ENCODE measurements around the gene DCTN1.

Gene DCTN1

GRCh38 chr2:74390606-74391005 lies 10.5 kb upstream of the DCTN1 start:
- Histone ChIP-seq H2AFZ (ENCODE audit: low read length) (no peak overlapping the region), H3F3A (ENCODE audit: low read depth) (no peaks in the 10 kb centered on the region), H3K4me2 (ENCODE audit: low read depth, low read length, poor library complexity, severe bottlenecking) (peak overlapping the region; percentile 83), H3K4me3 (ENCODE audit: low read length, poor library complexity, severe bottlenecking) (peak overlapping the region; percentile 96), H3K9ac (ENCODE audit: low read depth, low read length, poor library complexity, severe bottlenecking) (peak overlapping the region; percentile 89), H3K4me1 (ENCODE audit: insufficient read depth, low read length, poor library complexity, severe bottlenecking) (peaks cover 39% of the 10 kb centered on the region), H3K79me2 (ENCODE audit: insufficient read depth, low read length) (peaks cover 45% of the 10 kb centered on the region), H3K36me3 (ENCODE audit: insufficient read depth, low read length) (no peaks in the 10 kb centered on the region; the same call in 1 of the 2 replicates), H3K27me3 (ENCODE audit: insufficient read depth, low read length, poor library complexity, severe bottlenecking) (no peaks in the 10 kb centered on the region), H3K9me2 (replicated peaks; ENCODE audit: low read depth, low read length) (no peaks in the 10 kb centered on the region), H4K20me1 (ENCODE audit: insufficient read depth, low read length, poor library complexity, severe bottlenecking) (peaks cover 19% of the 10 kb centered on the region), H3K9me3 (ENCODE audit: insufficient read depth, low read depth, low read length) (no peaks in the 10 kb centered on the region)
- TF ChIP-seq, protein P1, sequence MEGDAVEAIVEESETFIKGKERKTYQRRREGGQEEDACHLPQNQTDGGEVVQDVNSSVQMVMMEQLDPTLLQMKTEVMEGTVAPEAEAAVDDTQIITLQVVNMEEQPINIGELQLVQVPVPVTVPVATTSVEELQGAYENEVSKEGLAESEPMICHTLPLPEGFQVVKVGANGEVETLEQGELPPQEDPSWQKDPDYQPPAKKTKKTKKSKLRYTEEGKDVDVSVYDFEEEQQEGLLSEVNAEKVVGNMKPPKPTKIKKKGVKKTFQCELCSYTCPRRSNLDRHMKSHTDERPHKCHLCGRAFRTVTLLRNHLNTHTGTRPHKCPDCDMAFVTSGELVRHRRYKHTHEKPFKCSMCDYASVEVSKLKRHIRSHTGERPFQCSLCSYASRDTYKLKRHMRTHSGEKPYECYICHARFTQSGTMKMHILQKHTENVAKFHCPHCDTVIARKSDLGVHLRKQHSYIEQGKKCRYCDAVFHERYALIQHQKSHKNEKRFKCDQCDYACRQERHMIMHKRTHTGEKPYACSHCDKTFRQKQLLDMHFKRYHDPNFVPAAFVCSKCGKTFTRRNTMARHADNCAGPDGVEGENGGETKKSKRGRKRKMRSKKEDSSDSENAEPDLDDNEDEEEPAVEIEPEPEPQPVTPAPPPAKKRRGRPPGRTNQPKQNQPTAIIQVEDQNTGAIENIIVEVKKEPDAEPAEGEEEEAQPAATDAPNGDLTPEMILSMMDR (conservative IDR thresholded peaks at IDR 0.05; ENCODE audit: low read length) = no peak
- TF ChIP-seq EZH2phosphoT487 (IDR thresholded peaks at IDR 0.05; ENCODE audit: borderline replicate concordance) = no peak

- Histone ChIP-seq H2AFZ (ENCODE audit: low read length) (no peak overlapping the region), H3K27me3 (ENCODE audit: insufficient read depth, low read length, poor library complexity, severe bottlenecking) (no peaks in the 10 kb centered on the region), H3K9me3 (ENCODE audit: insufficient read depth, low read depth, low read length) (no peaks in the 10 kb centered on the region), H3K36me3 (ENCODE audit: insufficient read depth, low read length) (no peaks in the 10 kb centered on the region; the same call in 1 of the 2 replicates), H3K79me2 (ENCODE audit: insufficient read depth, low read length) (peaks cover 51% of the 10 kb centered on the region), H3K4me1 (ENCODE audit: insufficient read depth, low read length, poor library complexity, severe bottlenecking) (peaks cover 39% of the 10 kb centered on the region), H3K4me2 (ENCODE audit: low read depth, low read length, poor library complexity, severe bottlenecking) (peak overlapping the region; percentile 83), H3F3A (ENCODE audit: low read depth) (no peaks in the 10 kb centered on the region), H3K9me2 (replicated peaks; ENCODE audit: low read depth, low read length) (no peaks in the 10 kb centered on the region), H4K20me1 (ENCODE audit: insufficient read depth, low read length, poor library complexity, severe bottlenecking) (peaks cover 25% of the 10 kb centered on the region), H3K4me3 (ENCODE audit: low read length, poor library complexity, severe bottlenecking) (no peak overlapping the region), H3K9ac (ENCODE audit: low read depth, low read length, poor library complexity, severe bottlenecking) (no peak overlapping the region)
- TF ChIP-seq EZH2phosphoT487 (IDR thresholded peaks at IDR 0.05; ENCODE audit: borderline replicate concordance) = no peak
- TF ChIP-seq, protein P1 (conservative IDR thresholded peaks at IDR 0.05; ENCODE audit: low read length) = no peak
Observed at GRCh38 chr2:74387346-74387745, 7.2 kb upstream of the DCTN1 start.

DNA sequence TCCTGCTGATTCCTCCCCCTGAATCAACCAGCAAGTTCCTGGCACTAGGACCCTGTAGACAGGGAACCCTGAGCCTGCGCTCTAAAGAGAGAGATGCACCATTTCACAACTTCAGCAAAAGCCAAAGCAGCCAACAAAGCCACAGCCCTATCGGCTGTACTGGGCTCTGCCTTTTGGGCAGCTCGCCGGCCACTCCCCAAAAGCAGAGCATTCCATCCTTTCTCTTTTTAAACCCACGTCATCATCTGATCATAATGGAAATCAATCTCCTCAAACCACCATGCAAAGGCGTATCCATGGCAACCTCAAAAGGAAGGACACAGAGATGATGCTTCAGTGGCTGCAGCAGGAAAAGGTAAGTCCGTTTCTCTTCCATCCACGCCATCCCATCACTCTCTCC lies 5.3 kb upstream of the DCTN1 start:
- TF ChIP-seq EZH2phosphoT487 (IDR thresholded peaks at IDR 0.05; ENCODE audit: borderline replicate concordance) = no peak
- TF ChIP-seq, protein P1 (conservative IDR thresholded peaks at IDR 0.05; ENCODE audit: low read length) = no peak
- H3K9ac ChIP-seq (ENCODE audit: low read depth, low read length, poor library complexity, severe bottlenecking) = no peak overlapping the region
- no peaks in the 10 kb centered on the region; the same call in 1 of the 2 replicates for H3K36me3 ChIP-seq (ENCODE audit: insufficient read depth, low read length)
- H3F3A ChIP-seq (ENCODE audit: low read depth) = no peaks in the 10 kb centered on the region
- H3K4me3 ChIP-seq (ENCODE audit: low read length, poor library complexity, severe bottlenecking) = no peak overlapping the region
- no peaks in the 10 kb centered on the region for H3K9me3 ChIP-seq (ENCODE audit: insufficient read depth, low read depth, low read length)
- peaks cover 16% of the 10 kb centered on the region for H4K20me1 ChIP-seq (ENCODE audit: insufficient read depth, low read length, poor library complexity, severe bottlenecking)
- H2AFZ ChIP-seq (ENCODE audit: low read length) = no peak overlapping the region
- H3K79me2 ChIP-seq (ENCODE audit: insufficient read depth, low read length) = peaks cover 53% of the 10 kb centered on the region
- no peak overlapping the region for H3K4me2 ChIP-seq (ENCODE audit: low read depth, low read length, poor library complexity, severe bottlenecking)
- H3K27me3 ChIP-seq (ENCODE audit: insufficient read depth, low read length, poor library complexity, severe bottlenecking) = no peaks in the 10 kb centered on the region
- H3K4me1 ChIP-seq (ENCODE audit: insufficient read depth, low read length, poor library complexity, severe bottlenecking) = peaks cover 36% of the 10 kb centered on the region
- H3K9me2 ChIP-seq (replicated peaks; ENCODE audit: low read depth, low read length) = no peaks in the 10 kb centered on the region

All from Loucy (cell line).